Measurements from ENCODE around the gene MARCHF3.
"Not testable (repeated sequence)": the region's sequence is repeated elsewhere in the genome, so short reads cannot be mapped to it uniquely, and the experiment has no call there.

Gene MARCHF3

DNA sequence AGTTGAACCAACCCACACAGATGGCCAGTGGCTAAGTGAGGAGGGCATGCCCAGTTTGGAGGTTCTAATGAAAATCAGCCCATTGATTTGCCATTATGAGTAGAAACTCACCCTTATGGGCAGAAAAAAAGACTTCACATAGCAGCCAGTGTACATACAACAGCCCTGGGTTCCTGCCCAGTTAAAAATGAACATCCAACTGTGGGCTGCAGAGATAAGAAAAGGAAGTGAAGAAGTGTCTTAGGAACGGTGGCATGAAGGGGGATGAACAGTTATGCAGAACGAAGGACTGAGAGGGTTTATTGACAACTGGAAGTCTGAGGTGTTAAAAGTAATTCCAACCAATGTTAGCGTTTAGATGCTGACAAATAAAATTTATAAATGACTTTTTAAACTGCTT, 118.4 kb downstream of the MARCHF3 start:
- DNase-seq, result no peak

GRCh38 chr5:126909856-126910255, 120.5 kb downstream of the MARCHF3 start:
- DNase-seq, result no peak

DNA sequence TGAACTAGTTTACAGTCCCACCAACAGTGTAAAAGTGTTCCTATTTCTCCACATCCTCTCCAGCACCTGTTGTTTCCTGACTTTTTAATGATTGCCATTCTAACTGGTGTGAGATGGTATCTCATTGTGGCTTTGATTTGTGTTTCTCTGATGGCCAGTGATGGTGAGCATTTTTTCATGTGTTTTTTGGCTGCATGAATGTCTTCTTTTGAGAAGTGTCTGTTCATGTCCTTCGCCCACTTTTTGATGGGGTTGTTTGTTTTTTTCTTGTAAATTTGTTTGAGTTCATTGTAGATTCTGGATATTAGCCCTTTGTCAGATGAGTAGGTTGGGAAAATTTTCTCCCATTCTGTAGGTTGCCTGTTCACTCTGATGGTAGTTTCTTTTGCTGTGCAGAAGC, 126.0 kb downstream of the MARCHF3 start:
- not testable (repeated sequence) for DNase-seq

DNA sequence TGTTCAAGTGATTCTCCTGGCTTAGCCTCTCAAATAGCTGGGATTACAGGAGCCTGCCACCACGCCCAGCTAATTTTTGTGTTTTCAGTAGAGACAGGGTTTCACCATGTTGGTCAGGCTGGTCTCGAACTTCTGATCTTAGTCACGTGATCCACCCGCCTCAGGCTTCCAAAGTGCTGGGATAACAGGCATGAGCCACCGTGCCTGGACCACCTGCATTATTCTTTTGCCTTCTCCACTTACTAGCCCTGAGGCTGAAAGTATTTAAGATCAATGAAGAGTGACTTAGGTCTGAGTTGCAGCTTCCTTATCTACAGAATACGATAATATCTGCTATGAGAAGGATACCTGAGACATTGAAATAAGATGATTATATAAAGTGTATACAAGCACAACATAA, 129.6 kb downstream of the MARCHF3 start:
- DNase-seq, result no peak

DNA sequence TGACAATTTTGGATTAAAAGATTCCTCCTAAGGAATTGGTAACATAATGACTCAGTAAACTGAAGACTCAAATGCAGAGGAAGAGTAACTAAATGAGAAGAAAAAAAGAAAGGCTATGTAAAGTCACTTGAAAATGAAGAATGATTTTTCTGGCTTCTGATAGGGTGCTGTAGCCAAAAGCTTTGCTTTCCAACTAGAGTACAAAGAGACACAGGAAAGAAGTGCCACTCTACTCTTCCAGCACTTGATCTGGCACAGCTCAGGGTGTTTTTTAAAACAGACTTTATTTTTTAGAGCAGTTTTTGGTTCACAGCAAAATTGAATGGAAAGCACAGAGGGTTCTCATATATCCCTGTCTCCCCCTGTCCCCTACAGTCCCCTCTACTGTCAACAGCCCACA, 130.9 kb downstream of the MARCHF3 start:
- DNase-seq, result no peak

DNA sequence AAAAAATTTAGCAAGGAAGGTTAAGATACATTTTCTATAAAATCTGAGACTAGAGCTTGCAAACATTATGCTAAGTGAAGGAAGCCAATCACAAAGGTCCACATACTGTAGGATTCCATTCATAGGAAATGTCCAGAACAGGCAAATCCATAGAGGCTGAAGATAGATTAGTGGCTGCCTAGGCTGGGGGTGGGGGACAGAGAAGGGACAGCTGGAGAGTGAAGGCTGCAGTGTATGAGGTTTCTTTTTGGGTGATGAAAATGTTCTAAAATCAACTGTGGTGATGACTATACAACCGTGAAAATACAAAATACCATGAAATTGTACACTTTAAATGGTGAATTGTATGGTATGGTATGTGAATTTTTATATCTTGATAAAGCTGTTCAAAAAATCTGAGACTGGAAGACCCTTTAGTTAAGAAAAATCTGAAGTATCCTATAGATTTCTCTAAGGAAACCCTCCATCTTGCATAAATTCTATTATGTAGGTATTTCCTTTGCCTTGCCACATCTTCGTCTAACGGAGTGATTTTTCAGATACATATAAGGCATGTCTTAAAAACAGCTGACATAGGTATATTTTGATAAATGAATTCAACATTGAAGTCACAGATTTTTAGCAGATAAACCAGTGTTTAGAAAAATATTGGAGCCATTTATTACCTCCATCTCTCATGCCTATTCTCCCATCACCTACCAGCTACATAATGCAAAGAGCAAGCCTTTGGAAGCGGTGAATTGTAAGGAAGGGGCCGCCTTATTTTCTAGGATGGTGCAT, 132.3 kb downstream of the MARCHF3 start:
- DNase-seq, result no peak

DNA sequence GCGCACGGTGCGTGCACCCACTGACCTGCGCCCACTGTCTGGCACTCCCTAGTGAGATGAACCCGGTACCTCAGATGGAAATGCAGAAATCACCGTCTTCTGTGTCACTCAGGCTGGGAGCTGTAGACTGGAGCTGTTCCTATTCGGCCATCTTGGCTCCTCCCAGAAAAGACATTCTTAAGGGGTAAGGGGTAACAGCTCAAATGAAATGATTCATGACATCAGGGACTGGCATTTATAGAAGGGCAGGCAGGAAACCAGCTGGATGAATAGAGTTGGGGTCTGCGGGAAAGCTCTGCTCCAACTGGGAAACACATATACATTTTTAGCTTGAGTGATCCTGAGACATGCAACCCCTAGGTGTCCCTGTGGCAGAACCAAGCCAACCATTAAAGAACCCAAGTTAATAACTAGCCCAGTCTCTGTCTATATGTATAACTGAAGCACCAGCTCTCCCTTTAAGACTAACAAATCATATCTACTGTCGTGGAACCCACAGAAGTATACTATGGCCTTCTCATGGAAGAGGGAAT, 134.1 kb downstream of the MARCHF3 start:
- no peak for DNase-seq

DNA sequence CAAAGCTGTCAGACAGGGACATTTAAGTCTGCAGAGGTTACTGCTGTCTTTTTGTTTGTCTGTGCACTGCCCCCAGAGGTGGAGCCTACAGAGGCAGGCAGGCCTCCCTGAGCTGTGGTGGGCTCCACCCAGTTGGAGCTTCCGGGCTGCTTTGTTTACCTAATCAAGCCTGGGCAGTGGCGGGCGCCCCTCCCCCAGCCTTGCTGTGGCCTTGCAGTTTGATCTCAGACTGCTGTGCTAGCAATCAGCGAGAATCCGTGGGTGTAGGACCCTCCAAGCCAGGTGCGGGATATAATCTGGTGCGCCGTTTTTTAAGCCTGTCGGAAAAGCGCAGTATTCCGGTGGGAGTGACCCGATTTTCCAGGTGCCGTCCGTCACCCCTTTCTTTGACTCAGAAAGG, 134.6 kb downstream of the MARCHF3 start:
- DNase-seq, result not testable (repeated sequence)

- not testable (repeated sequence) for DNase-seq
Measured at GRCh38 chr5:126890414-126890813, 139.9 kb downstream of the MARCHF3 start.

DNA sequence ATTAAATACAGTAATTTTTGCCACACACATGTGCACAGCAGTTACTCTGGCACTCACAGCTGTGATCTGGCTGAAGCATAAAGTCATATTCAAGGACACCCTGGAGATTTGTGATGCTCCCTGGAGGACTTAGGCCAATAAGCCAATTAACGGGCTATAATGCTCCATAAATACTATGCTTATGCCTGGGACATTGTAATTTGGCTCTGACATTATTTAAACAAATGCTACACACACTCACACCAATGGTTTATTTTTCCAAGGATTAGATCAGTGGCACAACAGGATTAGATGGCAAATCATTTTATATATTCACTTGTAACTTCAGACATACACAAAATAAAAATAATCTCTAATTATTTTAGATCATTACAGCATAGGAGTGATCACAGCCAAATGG, 142.2 kb downstream of the MARCHF3 start:
- no peak for DNase-seq

GRCh38 chr5:126884269-126884819, 146.0 kb downstream of the MARCHF3 start:
- no peak for DNase-seq

GRCh38 chr5:126883564-126884245, 146.7 kb downstream of the MARCHF3 start:
- no peak for DNase-seq

DNA sequence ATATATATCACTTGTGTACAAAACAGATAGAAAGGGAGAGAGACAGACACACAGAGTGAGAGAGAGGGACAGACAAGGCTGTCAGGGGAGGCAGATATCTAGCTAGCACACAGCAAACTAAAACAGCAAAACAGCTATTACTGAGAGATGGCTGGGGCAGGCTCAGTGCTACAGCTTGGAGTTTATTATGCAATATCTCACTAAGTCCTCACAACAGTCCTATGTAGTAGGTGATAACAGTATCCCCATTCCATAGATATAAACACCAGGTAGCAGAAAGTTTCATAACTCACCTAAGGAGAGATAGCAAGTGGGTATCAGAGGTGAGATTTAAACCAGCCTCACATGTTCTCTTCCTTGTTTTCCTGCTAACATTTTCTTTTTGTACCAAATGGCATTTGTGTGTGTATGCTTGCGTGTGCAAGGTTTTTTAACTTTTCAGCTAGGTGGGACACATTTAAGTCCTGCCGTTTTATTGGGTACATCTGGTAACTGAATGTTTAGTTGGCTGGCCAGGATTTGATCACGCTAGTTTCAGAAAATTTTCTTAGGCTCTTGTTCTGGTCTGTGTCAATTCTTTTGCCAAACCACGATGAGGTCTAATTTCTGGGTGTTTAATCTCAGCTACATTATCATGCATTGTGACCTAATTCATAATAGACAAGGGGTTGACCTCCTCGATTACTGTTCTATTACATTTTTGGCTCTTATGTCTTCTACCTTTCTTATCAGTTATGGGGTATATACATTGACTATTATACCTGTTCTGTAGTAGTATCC, 148.3 kb downstream of the MARCHF3 start:
- no peak for DNase-seq

DNA sequence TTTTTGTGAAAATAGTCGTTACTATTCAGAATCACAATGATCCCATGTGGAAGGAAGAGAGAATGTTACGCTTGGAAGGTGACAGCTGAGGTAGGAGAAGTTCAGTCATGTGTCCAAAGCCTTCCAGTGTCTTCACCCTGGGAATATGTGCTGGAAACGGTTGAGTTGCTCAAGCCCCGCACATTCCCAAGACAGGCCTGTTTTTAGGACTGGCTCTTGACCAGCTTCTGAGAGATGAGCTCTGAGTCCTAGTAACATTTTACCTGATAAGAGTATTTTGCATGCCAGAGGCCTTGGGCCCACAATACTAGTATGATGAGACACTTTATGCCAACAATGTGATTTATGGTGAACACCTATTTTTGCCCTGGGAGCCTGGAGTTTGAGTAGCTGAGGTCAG, 151.7 kb downstream of the MARCHF3 start:
- no peak for DNase-seq

- DNase-seq, result no peak
Measured at GRCh38 chr5:126878085-126878484, 152.3 kb downstream of the MARCHF3 start.

- no peak for DNase-seq
Measured at GRCh38 chr5:126877602-126878001, 152.8 kb downstream of the MARCHF3 start.

DNA sequence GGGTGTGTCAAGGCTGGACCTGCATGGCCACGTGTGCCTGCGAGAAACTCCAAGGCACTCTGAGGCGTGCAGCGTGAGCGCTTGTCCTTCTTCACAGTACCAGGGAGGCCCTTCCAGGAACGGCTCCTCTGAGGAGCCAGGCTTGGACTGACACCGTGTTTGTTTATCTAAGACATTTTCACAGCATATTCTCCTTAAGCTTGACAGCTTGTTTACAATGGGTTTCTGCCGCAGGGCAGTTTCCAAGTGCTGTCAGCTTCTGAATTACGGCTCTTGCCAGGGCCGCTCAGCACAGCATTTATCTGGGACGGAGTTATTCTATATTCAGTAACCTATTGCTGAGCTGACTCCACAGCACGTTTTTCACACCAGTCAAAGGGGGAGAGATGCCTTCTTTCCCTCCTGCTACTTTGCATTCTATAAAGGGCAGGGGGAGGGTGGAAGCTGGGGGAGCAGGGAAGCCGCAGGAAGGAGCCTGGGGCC, 155.0 kb downstream of the MARCHF3 start:
- no peak for DNase-seq

- no peak for DNase-seq
Measured at GRCh38 chr5:126872561-126873354, 157.6 kb downstream of the MARCHF3 start.

DNA sequence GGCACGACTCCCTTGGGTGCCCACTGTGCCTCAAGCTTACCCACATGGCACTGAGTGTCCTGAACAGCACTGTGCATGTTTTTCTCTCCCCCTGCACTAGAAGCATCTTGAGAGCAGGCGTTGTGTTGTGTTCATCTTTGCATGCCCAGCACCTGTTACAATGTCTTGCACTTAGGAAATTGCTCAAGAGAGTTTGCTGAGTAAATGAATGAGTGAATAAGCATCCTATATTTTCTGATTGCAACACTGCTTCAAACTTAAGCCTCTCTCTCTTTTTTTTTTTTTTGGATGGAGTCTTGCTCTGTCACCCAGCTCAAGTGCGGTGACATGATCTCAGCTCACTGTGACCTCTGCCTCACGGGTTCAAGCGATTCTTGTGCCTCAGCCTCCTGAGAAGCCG, 158.9 kb downstream of the MARCHF3 start:
- no peak for DNase-seq

DNA sequence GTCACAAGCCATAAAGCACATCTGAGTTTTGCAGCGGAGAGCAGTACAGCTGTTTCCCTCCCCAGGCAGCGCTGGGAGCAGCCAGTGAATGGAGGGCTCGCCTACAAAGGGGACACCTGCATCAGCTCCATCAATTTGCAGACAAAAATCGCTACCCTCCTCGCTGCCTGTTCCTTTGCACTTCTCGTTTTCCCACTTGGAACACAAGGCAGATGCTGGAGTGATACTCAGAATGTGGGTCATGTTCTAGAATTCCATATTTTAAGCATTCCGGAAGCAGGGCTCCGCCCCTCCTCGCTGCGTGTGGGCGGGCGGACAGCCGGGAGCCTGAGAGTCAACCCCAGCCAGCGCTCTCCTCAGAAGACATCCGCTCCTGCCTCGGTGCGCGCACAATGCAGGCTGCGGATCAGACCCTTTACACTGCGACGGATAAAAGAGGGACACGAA, 161.3 kb downstream of the MARCHF3 start:
- no peak for DNase-seq

- no peak for DNase-seq
Measured at GRCh38 chr5:126868338-126869004, 161.9 kb downstream of the MARCHF3 start.

Measured in NCI-H1694 treated with DMSO at 0.1 percent for 48 hours (cell line).